Esophagus muscularis mucosa (tissue), 4 donors: Measurements from ENCODE around the gene PHLDA2. TPM values are rescaled to one million over a fixed set of nuclear protein-coding genes. Genes with fewer than 3 reads are reported as not detected.

ENCODE experiments used
- DNase-seq: peaks from one replicate; pipeline ENCODE4 v3.0.0-alpha.2; 2017; ENCODE audit errors: extremely low spot score
- H3K27ac ChIP-seq, 4 donors: fragments of 200-600 bp; sonication (generic); replicated peaks in 1 of 4; 1 replicate in 3 of 4; 2 replicates in 1 of 4; pipeline ENCODE4 v1.5.1; 2016 to 2019; ENCODE audit warnings: mild to moderate bottlenecking in 1 of 4
- H3K27me3 ChIP-seq, 4 donors: fragments of 200-600 bp; sonication (generic); one replicate each; pipeline versions ENCODE4 v1.5.1 to v1.6.0; 2016 to 2019
- H3K36me3 ChIP-seq, 4 donors: fragments of 200-600 bp; sonication (generic); one replicate each; pipeline ENCODE4 v1.5.1; 2016 to 2019
- H3K4me1 ChIP-seq, 4 donors: fragments of 200-600 bp; sonication (generic); one replicate each; pipeline ENCODE4 v1.5.1; 2016 to 2019
- H3K4me3 ChIP-seq, 4 donors: fragments of 200-600 bp; sonication (generic); 1 replicate in 2 of 4; 2 replicates in 2 of 4; pipeline ENCODE4 v1.5.1; 2016 to 2019; ENCODE audit warnings: mild to moderate bottlenecking in 4 of 4, moderate library complexity in 1 of 4
- H3K9me3 ChIP-seq, 4 donors: fragments of 200-600 bp; sonication (generic); 1 replicate in 3 of 4; 2 replicates in 1 of 4; pipeline ENCODE4 v1.5.1; 2016 to 2019
- CTCF ChIP-seq, 3 experiments: fragments of 200-600 bp in 2 of 3; fragments of 450-650 bp in 1 of 3; sonication (generic) in 2 of 3; IDR thresholded peaks; one replicate each; pipeline ENCODE4 v1.5.1; 2017 to 2019; ENCODE audit warnings: antibody characterized with exemption in 3 of 3, mild to moderate bottlenecking in 2 of 3, moderate library complexity in 1 of 3
- EP300 ChIP-seq: sonication (generic); formaldehyde crosslinking; IDR thresholded peaks from one replicate; pipeline ENCODE4 v1.6.1; 2017; ENCODE audit warnings: antibody characterized with exemption
- POLR2A ChIP-seq: fragments of 450-650 bp; IDR thresholded peaks from one replicate; pipeline ENCODE4 v1.6.1; 2017; ENCODE audit warnings: antibody characterized with exemption, moderate library complexity, mild to moderate bottlenecking, low read depth
- POLR2AphosphoS5 ChIP-seq, 2 donors: sonication (generic); formaldehyde crosslinking; IDR thresholded peaks; one replicate each; pipeline ENCODE4 v1.6.1; 2017; ENCODE audit warnings: antibody characterized with exemption in 2 of 2
- WGBS: methylation state at CpG from one replicate; pipeline ENCODE4 v1.1.5; 2018; 5-methylcytosine and 5-hydroxymethylcytosine counted together
- intact Hi-C: fragments of 100-400 bp; cut with DNase I; formaldehyde crosslinking; loops from one replicate; pipeline ENCODE4 v1.15.1; 2023
- total RNA-seq, 4 donors: library from RNA; depleted of rRNA; stranded (reverse); fragments of >200 nt; gene quantifications; one replicate each; pipeline versions ENCODE4 v1.1.0 to v1.2.1, GENCODE V29; 2016

PHLDA2 gene, protein sequence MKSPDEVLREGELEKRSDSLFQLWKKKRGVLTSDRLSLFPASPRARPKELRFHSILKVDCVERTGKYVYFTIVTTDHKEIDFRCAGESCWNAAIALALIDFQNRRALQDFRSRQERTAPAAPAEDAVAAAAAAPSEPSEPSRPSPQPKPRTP
- total RNA-seq, result 1 to 10 TPM in 2 of 4 donors, under 1 TPM in 2; 0.83 to 2.3 (median 1.3) TPM

DNA sequence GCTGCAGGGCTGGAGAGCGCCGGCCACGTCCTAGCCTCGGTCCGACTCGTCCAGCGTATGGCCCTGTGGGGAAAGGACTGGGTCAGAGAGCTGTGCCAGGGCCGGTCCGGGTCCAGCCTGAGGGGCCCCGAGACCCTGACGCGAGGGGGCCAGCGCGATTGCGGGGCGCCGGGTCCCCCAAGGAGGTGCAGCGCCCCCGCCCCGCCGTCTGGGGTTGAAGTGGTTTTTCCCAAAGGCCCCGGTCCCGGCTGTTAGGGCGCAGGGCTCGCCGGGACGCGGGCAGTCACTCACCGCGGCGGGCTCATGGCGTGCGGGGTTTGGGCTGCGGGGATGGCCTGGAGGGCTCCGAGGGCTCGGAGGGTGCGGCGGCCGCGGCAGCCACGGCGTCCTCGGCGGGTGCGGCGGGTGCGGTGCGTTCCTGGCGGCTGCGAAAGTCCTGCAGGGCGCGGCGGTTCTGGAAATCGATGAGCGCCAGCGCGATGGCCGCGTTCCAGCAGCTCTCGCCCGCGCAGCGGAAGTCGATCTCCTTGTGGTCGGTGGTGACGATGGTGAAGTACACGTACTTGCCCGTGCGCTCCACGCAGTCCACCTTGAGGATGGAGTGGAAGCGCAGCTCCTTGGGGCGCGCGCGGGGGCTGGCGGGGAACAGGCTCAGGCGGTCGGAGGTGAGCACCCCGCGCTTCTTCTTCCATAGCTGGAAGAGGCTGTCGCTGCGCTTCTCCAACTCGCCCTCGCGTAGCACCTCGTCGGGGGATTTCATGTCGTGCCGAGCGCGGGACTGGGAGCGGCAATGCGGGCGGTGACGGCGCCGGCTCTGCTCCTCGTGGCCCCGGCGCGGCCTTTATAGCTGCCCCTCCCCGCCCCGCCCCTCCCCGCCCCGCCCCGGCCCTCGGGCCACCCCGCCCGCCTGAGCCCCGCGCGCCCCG is at the start of gene PHLDA2:
TSS of gene PHLDA2 (minus strand) at position 816 of the 926 bp plus-strand sequence. CDS start at position 760, 56 bp downstream.
- peaks cover 0 to 62% (median 17%) of the 10 kb centered on the region in 4 donors for H3K27me3 ChIP-seq
- 1% methylated on average over 36 of the region's 113 CpGs for WGBS
- intact Hi-C loops, result no loop called here
- H3K4me1 ChIP-seq, result peaks cover 25 to 36% (median 33%) of the 10 kb centered on the region in 4 donors
- peak within 1 kb of the TSS; percentile 53 to 69 (median 54) for H3K4me3 ChIP-seq
- peak within 1 kb of the TSS; percentile 20 to 53 (median 44) for H3K27ac ChIP-seq
- H3K36me3 ChIP-seq, result no peaks in the 10 kb centered on the region
- no peak for DNase-seq
- H3K9me3 ChIP-seq, result no peaks in the 10 kb centered on the region
- TF ChIP-seq EP300 (no peak), POLR2A (no peak), CTCF (IDR thresholded peaks at IDR 0.05) (peak in 1 of 3 experiments; percentile 7), POLR2AphosphoS5 (IDR thresholded peaks at IDR 0.05) (peak; percentile 29 to 76)

GRCh38 chr11:2977113-2977512 is 47.9 kb upstream of the PHLDA2 start:
- 74% methylated on average over 7 of the region's 7 CpGs for WGBS
- peaks cover 52 to 76% (median 64%) of the 10 kb centered on the region in 4 donors for H3K36me3 ChIP-seq
- intact Hi-C loops, result no loop called here

DNA sequence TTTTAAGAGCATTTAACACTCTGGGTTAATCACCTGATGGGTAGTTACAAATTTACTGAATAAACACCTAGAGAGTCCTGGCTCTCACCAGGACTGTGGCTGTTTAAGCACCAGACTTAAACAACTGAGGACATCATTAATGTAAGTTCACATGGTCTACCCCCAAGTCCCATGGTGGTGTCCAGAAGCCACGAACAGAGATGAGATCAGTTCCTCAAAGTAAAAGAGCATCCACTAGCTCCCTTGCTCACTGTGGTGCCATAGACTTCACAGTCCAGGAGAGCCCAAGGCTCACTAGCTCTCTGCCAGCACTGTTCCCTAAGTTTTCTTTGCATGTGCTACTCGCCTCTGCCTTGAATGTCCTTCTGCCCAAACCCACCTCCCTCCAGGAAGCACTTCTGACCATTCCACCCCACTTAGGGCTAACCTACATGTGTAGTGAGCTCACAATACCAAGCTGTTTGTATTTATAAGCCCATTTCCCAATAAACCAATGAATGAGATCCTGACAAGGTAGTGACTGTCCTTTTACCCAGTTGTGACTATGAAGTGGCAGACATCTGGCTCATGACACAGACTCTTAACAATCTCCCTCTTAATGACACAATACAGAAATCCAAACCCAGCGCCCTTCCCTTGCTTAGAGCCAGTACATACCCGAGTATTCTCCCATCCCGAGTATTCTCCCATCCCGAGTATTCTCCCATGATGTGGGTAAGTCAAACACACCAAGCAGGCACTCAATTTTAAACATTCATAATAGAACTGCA is 47.3 kb upstream of the PHLDA2 start:
- H3K4me3 ChIP-seq, result no peak overlapping the region
- no peak for DNase-seq
- H3K27ac ChIP-seq, result no peak overlapping the region
- intact Hi-C loops, result no loop called here
- no peaks in the 10 kb centered on the region for H3K9me3 ChIP-seq
- H3K27me3 ChIP-seq, result no peaks in the 10 kb centered on the region
- H3K4me1 ChIP-seq, result peaks cover 1 to 12% (median 6%) of the 10 kb centered on the region in 4 donors
- no peak for TF ChIP-seq CTCF (IDR thresholded peaks at IDR 0.05)
- WGBS, result 83% methylated on average over 6 of the region's 6 CpGs
- peaks cover 58 to 82% (median 71%) of the 10 kb centered on the region in 4 donors for H3K36me3 ChIP-seq

More at GRCh38 chr11:2977113-2977512, 47.9 kb upstream of the PHLDA2 start:
- Histone ChIP-seq H3K9me3 (no peaks in the 10 kb centered on the region), H3K4me3 (no peak overlapping the region), H3K27ac (no peak overlapping the region), H3K4me1 (peaks cover 8 to 19% (median 12%) of the 10 kb centered on the region in 4 donors), H3K27me3 (no peaks in the 10 kb centered on the region)
- TF ChIP-seq POLR2AphosphoS5 (IDR thresholded peaks at IDR 0.05), result no peak
- no peak for TF ChIP-seq POLR2A
- no peak for TF ChIP-seq CTCF (IDR thresholded peaks at IDR 0.05)
- no peak for TF ChIP-seq EP300
- no peak for DNase-seq

DNA sequence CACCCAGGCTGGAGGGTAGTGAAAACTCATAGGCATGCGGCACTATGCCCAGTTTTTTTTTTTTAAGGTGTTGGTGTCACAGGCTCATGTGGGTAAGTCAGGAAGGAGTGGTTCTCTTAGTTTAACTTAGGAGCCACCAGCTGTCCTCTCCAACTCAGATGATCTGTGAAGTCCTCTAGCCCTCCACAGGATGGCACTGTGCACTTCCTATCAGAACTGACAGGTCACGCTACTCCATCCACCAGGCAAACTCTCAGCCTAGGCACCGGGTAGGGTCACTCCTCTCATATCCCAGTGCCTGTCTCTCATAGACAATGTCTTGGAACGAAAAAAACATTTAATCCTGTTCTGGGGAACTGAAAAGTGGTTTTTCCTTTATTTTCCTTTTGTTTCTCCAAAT is 46.4 kb upstream of the PHLDA2 start:
- peaks cover 0 to 10% (median 5%) of the 10 kb centered on the region in 4 donors for H3K4me1 ChIP-seq
- TF ChIP-seq CTCF (IDR thresholded peaks at IDR 0.05) (peak; percentile 16 to 40 (median 37)), POLR2AphosphoS5 (IDR thresholded peaks at IDR 0.05) (no peak)
- no peak overlapping the region for H3K27ac ChIP-seq
- intact Hi-C loops, result no loop called here
- no peak overlapping the region for H3K4me3 ChIP-seq
- H3K36me3 ChIP-seq, result peaks cover 67 to 91% (median 79%) of the 10 kb centered on the region in 4 donors
- no peak for DNase-seq
- 73% methylated on average over 4 of the region's 4 CpGs for WGBS
- no peaks in the 10 kb centered on the region for H3K27me3 ChIP-seq
- no peaks in the 10 kb centered on the region for H3K9me3 ChIP-seq
